Hepatocyte (in vitro differentiated cells): ENCODE data around the gene LAMB2. TPM values are rescaled to one million over a fixed set of nuclear protein-coding genes. Genes with fewer than 3 reads are reported as not detected.
A peak's percentile ranks its signal among the peaks of the same experiment; 100 is the strongest.

Source experiments
- DNase-seq: peaks from one replicate; pipeline ENCODE4 v3.0.0-alpha.2; 2016; ENCODE audit warnings: low spot score
- H2AFZ ChIP-seq: fragments of 200-600 bp; sonication (generic); 2 replicates; pipeline ENCODE4 v1.6.0; 2016; ENCODE audit warnings: antibody characterized with exemption, mild to moderate bottlenecking
- H3K27ac ChIP-seq: fragments of 200-600 bp; sonication (generic); 2 replicates; pipeline ENCODE4 v1.5.1; 2016; ENCODE audit warnings: mild to moderate bottlenecking
- H3K27me3 ChIP-seq: fragments of 200-600 bp; sonication (generic); 2 replicates; pipeline ENCODE4 v1.6.1; 2016
- H3K36me3 ChIP-seq: fragments of 200-600 bp; sonication (generic); replicated peaks from 2 replicates; pipeline ENCODE4 v1.5.1; 2016; ENCODE audit warnings: low read depth; ENCODE audit not compliant: insufficient read depth
- H3K4me1 ChIP-seq: fragments of 200-600 bp; sonication (generic); 2 replicates; pipeline ENCODE4 v1.5.1; 2016; ENCODE audit warnings: mild to moderate bottlenecking, moderate library complexity; ENCODE audit not compliant: insufficient read depth
- H3K4me2 ChIP-seq: fragments of 200-600 bp; sonication (generic); 2 replicates; pipeline ENCODE4 v1.6.0; 2016
- H3K4me3 ChIP-seq: fragments of 200-600 bp; sonication (generic); 2 replicates; pipeline ENCODE4 v1.5.1; 2016; ENCODE audit warnings: mild to moderate bottlenecking
- H3K79me2 ChIP-seq: fragments of 200-600 bp; sonication (generic); 2 replicates; pipeline ENCODE4 v1.6.0; 2017; ENCODE audit warnings: mild to moderate bottlenecking
- H3K9me2 ChIP-seq: fragments of 200-600 bp; sonication (generic); replicated peaks from 2 replicates; pipeline ENCODE4 v1.6.0; 2017; ENCODE audit warnings: mild to moderate bottlenecking; ENCODE audit not compliant: insufficient read depth
- H3K9me3 ChIP-seq: fragments of 200-600 bp; sonication (generic); 2 replicates; pipeline ENCODE4 v1.5.1; 2016; ENCODE audit warnings: low read depth, mild to moderate bottlenecking
- H4K20me1 ChIP-seq: fragments of 200-600 bp; sonication (generic); 2 replicates; pipeline ENCODE4 v1.6.0; 2016; ENCODE audit warnings: mild to moderate bottlenecking; ENCODE audit not compliant: insufficient read depth, poor library complexity, severe bottlenecking
- CTCF ChIP-seq: fragments of 200-600 bp; sonication (generic); IDR thresholded peaks from 2 replicates; pipeline ENCODE4 v1.5.1; 2016; ENCODE audit warnings: antibody characterized with exemption, mild to moderate bottlenecking; ENCODE audit not compliant: poor library complexity
- EZH2 ChIP-seq: fragments of 200-600 bp; sonication (generic); IDR thresholded peaks from 2 replicates; pipeline ENCODE4 v1.6.1; 2016; ENCODE audit warnings: antibody characterized with exemption, mild to moderate bottlenecking, borderline replicate concordance
- EZH2phosphoT487 ChIP-seq: fragments of 200-600 bp; sonication (generic); IDR thresholded peaks from one replicate; pipeline ENCODE4 v1.6.1; 2018; ENCODE audit warnings: antibody characterized with exemption, mild to moderate bottlenecking, low read depth, moderate library complexity; ENCODE audit not compliant: unreplicated experiment, severe bottlenecking
- WGBS: methylation state at CpG from one replicate; pipeline ENCODE4 v1.1.6; 2016; ENCODE audit warnings: low lambda C conversion rate; ENCODE audit errors: missing lambda C conversion rate; 5-methylcytosine and 5-hydroxymethylcytosine counted together
- polyA plus RNA-seq: library from polyadenylated mRNA; unstranded; fragments of >200 nt; fragmentation: Nextera tagmentation; extraction: Ambion mirVana; gene quantifications from 2 replicates; pipeline ENCODE4 v1.2.1, GENCODE V29; 2016
- total RNA-seq: library from RNA; depleted of rRNA; stranded (reverse); fragments of >200 nt; gene quantifications from 2 replicates; pipeline ENCODE4 v1.2.3, GENCODE V29; 2014

LAMB2 gene
- total and polyA plus RNA-seq, 2 experiments from 2014 or later: 396 to 437 TPM

- H3K27ac ChIP-seq: no peak overlapping the region
- H3K4me3 ChIP-seq: no peak overlapping the region
- no peaks in the 10 kb centered on the region for H4K20me1 ChIP-seq
- no peak overlapping the region for H3K4me2 ChIP-seq
- no peaks in the 10 kb centered on the region for H3K9me2 ChIP-seq
- H2AFZ ChIP-seq: no peak overlapping the region
- H3K79me2 ChIP-seq: peaks cover 11% of the 10 kb centered on the region
- no peaks in the 10 kb centered on the region for H3K36me3 ChIP-seq
- TF ChIP-seq EZH2: no peak
- no peak for TF ChIP-seq CTCF
- no peak for TF ChIP-seq EZH2phosphoT487
- H3K27me3 ChIP-seq: no peaks in the 10 kb centered on the region
- no peak for DNase-seq
- 85% methylated on average over 5 of the region's 5 CpGs for WGBS
- H3K9me3 ChIP-seq: no peaks in the 10 kb centered on the region
- peaks cover 8% of the 10 kb centered on the region for H3K4me1 ChIP-seq
Observed at GRCh38 chr3:49098429-49098828, 34.4 kb downstream of the LAMB2 start.

GRCh38 chr3:49093853-49094767 is 38.7 kb downstream of the LAMB2 start, which contains the start of gene QRICH1:
Gene QRICH1 (minus strand): TSS chr3:49094071. CDS start chr3:49077017, 17,054 bp downstream.
- peaks cover 24% of the 10 kb centered on the region for H3K4me1 ChIP-seq
- H3K79me2 ChIP-seq: peaks cover 37% of the 10 kb centered on the region
- no peaks in the 10 kb centered on the region for H3K9me3 ChIP-seq
- peak within 1 kb of the TSS; percentile 94 for H3K27ac ChIP-seq
- peak within 1 kb of the TSS; percentile 80 for H3K4me3 ChIP-seq
- DNase-seq: peak; percentile 99
- H3K36me3 ChIP-seq: no peaks in the 10 kb centered on the region
- no peak for TF ChIP-seq EZH2
- peak; percentile 60 for TF ChIP-seq CTCF
- TF ChIP-seq EZH2phosphoT487: no peak
- no peaks in the 10 kb centered on the region for H3K9me2 ChIP-seq
- WGBS: 2% methylated on average over 48 of the region's 65 CpGs
- no peaks in the 10 kb centered on the region for H3K27me3 ChIP-seq
- peak within 1 kb of the TSS; percentile 89 for H3K4me2 ChIP-seq
- H2AFZ ChIP-seq: peak within 1 kb of the TSS; percentile 33
- peaks cover 34% of the 10 kb centered on the region for H4K20me1 ChIP-seq

- peaks cover 24% of the 10 kb centered on the region for H3K4me1 ChIP-seq
- no peaks in the 10 kb centered on the region for H3K9me3 ChIP-seq
Observed at GRCh38 chr3:49092938-49093852, 39.7 kb downstream of the LAMB2 start.

More at GRCh38 chr3:49092938-49093852, 39.7 kb downstream of the LAMB2 start:
- Histone ChIP-seq H2AFZ (peak overlapping the region; percentile 33), H3K4me2 (peak overlapping the region; percentile 89), H3K27me3 (no peaks in the 10 kb centered on the region), H4K20me1 (peaks cover 41% of the 10 kb centered on the region), H3K27ac (peak overlapping the region; percentile 94), H3K79me2 (peaks cover 46% of the 10 kb centered on the region), H3K4me3 (peak overlapping the region; percentile 80), H3K9me2 (no peaks in the 10 kb centered on the region), H3K36me3 (no peaks in the 10 kb centered on the region)
- no peak for TF ChIP-seq CTCF
- TF ChIP-seq EZH2phosphoT487: no peak
- no peak for TF ChIP-seq EZH2
- WGBS: under 1% methylated on average over 48 of the region's 86 CpGs
- peak; percentile 84 for DNase-seq
